Measurements from ENCODE around the gene OSTF1. TPM values are rescaled to one million over a fixed set of nuclear protein-coding genes. Genes with fewer than 3 reads are reported as not detected.

The OSTF1 gene
- total RNA-seq, 1 donor from 2014 or later = 54.7 TPM

GRCh38 chr9:75167281-75167680 is 79.0 kb downstream of the OSTF1 start:
- no peak for DNase-seq (ENCODE audit: low spot score)

GRCh38 chr9:75168270-75169178 is 80.2 kb downstream of the OSTF1 start:
- DNase-seq (ENCODE audit: low spot score) = no peak

GRCh38 chr9:75169623-75170022 is 81.3 kb downstream of the OSTF1 start:
- no peak for DNase-seq (ENCODE audit: low spot score)

GRCh38 chr9:75170898-75171360 is 82.6 kb downstream of the OSTF1 start:
- DNase-seq (ENCODE audit: low spot score) = no peak

GRCh38 chr9:75175395-75175794 is 87.1 kb downstream of the OSTF1 start:
- no peak for DNase-seq (ENCODE audit: low spot score)

GRCh38 chr9:75176037-75176436 is 87.7 kb downstream of the OSTF1 start:
- DNase-seq (ENCODE audit: low spot score) = no peak

- DNase-seq (ENCODE audit: low spot score) = no peak
Observed at GRCh38 chr9:75181750-75182149, 93.4 kb downstream of the OSTF1 start.

GRCh38 chr9:75183306-75183705 is 95.0 kb downstream of the OSTF1 start:
- DNase-seq (ENCODE audit: low spot score) = no peak

GRCh38 chr9:75184471-75184870 is 96.2 kb downstream of the OSTF1 start:
- DNase-seq (ENCODE audit: low spot score) = no peak

- DNase-seq (ENCODE audit: low spot score) = peak; percentile 23
Observed at GRCh38 chr9:75185585-75186170, 97.4 kb downstream of the OSTF1 start.

GRCh38 chr9:75186767-75187380 is 98.6 kb downstream of the OSTF1 start:
- DNase-seq (ENCODE audit: low spot score) = no peak

- DNase-seq (ENCODE audit: low spot score) = no peak
Observed at GRCh38 chr9:75188756-75189155, 100.4 kb downstream of the OSTF1 start.

- no peak for DNase-seq (ENCODE audit: low spot score)
Observed at GRCh38 chr9:75190762-75191161, 102.4 kb downstream of the OSTF1 start.

Other genes with a start within 250 kb of the OSTF1 start
- 0.29 TPM for gene TRPM6, start 200.6 kb upstream of the OSTF1 start, total RNA-seq
- gene C9orf40, start 135.6 kb upstream of the OSTF1 start, total RNA-seq = 5.0 TPM
- gene CARNMT1, start 60.2 kb upstream of the OSTF1 start, total RNA-seq = 24.6 TPM
- gene NMRK1, start 359 bp upstream of the OSTF1 start, total RNA-seq = 32.9 TPM